ENCODE measurements around the gene CHKA. TPM values are rescaled to one million over a fixed set of nuclear protein-coding genes. Genes with fewer than 3 reads are reported as not detected.

Gene CHKA
- total and polyA plus RNA-seq, 9 of the 15 experiments (the other 6 are each of a cell fraction or from before 2014, with no cell fraction given) = 3.6 to 37.0 (median 30.2) TPM

- in situ Hi-C loops (cut with MboI) (no loop called here), intact Hi-C loops (cut with micrococcal nuclease) (no loop called here)
- Histone ChIP-seq H3K4me3 (no peak overlapping the region), H3K9ac (ENCODE audit: insufficient read depth in 1 of 2, low read depth in 2 of 2, low read length in 2 of 2) (no peak overlapping the region), H3K36me3 (ENCODE audit: control insufficient read depth, insufficient read depth, low read length) (peaks cover 26% of the 10 kb centered on the region), H3K4me2 (ENCODE audit: insufficient read depth, low read length) (no peak overlapping the region), H3K27me3 (ENCODE audit: control insufficient read depth in 2 of 2, insufficient read depth in 2 of 2, low read length in 2 of 2) (no peaks in the 10 kb centered on the region), H3K4me1 (replicated peaks in 1 of 2; ENCODE audit: control insufficient read depth in 2 of 2, insufficient read depth in 2 of 2, low read length in 2 of 2) (no peaks in the 10 kb centered on the region; a peak in 1 of 5 replicates), H3K27ac (ENCODE audit: extremely low read depth, low read depth, low read length) (no peak overlapping the region), H3K9me3 (replicated peaks; ENCODE audit: control insufficient read depth, insufficient read depth, low read depth, low read length) (no peaks in the 10 kb centered on the region), H4K20me1 (replicated peaks; ENCODE audit: control insufficient read depth, insufficient read depth, low read length) (no peaks in the 10 kb centered on the region), H3K79me2 (ENCODE audit: control insufficient read depth, insufficient read depth, low read length) (0 out of 3 replicates have a peak, but pooled peaks cover 3% of the 10 kb centered on the region), H2AFZ (ENCODE audit: low read depth, low read length) (no peak overlapping the region), H3K9me1 (ENCODE audit: control insufficient read depth, insufficient read depth, low read length) (no peaks in the 10 kb centered on the region)
- ChIA-PET CTCF (ENCODE audit: low intra/inter-chr PET ratio) (no interaction called here), POLR2A (interaction anchor here (1.0 to 2.3 kb wide), 3 partner anchors 8 to 26 kb away, joined by 3 to 6 read pairs (median 3); no protein-coding TSS in a partner anchor)
- no peak for TF ChIP-seq MEIS2 (IDR thresholded peaks at IDR 0.05; ENCODE audit: partially characterized antibody)
- TF ChIP-seq ZNF592 (IDR thresholded peaks at IDR 0.05) = no peak
- TF ChIP-seq, protein P1, sequence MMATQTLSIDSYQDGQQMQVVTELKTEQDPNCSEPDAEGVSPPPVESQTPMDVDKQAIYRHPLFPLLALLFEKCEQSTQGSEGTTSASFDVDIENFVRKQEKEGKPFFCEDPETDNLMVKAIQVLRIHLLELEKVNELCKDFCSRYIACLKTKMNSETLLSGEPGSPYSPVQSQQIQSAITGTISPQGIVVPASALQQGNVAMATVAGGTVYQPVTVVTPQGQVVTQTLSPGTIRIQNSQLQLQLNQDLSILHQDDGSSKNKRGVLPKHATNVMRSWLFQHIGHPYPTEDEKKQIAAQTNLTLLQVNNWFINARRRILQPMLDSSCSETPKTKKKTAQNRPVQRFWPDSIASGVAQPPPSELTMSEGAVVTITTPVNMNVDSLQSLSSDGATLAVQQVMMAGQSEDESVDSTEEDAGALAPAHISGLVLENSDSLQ (IDR thresholded peaks at IDR 0.05) = no peak
- no peak for DNase-seq (ENCODE audit: extremely low read depth in 1 of 4, low spot score in 3 of 4)
- WGBS (ENCODE audit: insufficient coverage, low coverage, missing lambda C conversion rate) = 96% methylated on average over 2 of the region's 2 CpGs
- no peak for FAIRE-seq
- BruUV-seq (replicated peaks) = no TSS peak
- no peak for ATAC-seq
Measured at GRCh38 chr11:68092411-68092810, 28.8 kb downstream of the CHKA start.
